ENCODE measurements around the gene POFUT1.
"Not testable (repeated sequence)": the region's sequence is repeated elsewhere in the genome, so short reads cannot be mapped to it uniquely, and the experiment has no call there.

POFUT1 gene

DNA sequence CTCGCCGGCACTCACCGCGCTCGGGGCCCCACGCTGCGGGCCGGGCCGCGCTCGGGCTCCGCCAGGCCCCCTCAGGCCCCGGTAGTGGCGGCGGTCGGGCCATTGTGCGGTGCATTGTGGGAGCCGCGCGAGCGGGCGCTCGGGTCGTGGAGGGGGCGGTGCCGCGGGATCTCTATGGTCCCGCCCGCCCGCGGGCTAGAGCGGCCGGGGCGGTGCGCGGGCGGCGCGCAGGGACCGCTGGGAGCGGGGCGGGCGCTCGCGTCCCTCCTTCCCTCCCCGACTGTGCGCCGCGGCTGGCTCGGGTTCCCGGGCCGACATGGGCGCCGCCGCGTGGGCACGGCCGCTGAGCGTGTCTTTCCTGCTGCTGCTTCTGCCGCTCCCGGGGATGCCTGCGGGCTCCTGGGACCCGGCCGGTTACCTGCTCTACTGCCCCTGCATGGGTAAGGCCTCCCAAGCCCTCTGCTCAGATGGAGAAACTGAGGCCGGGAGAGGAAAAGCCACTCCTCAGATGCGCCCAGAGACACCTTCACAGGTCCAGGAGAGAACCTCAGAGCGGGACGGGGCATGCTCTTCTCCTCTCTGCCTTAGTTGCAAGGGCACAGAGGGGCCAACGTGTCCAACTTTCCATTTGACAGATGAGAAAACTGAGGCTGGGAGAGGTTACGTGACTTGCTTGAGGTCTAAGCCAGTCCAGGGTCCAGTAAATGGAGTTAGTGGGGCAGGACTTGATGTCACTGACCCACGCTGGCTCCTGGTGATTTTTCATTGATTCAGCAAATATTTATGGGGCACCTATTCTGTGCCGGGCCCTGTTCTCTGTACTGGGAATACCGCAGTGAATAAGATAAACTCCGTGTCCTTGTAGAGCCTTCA lies at the start of gene POFUT1, which contains the start of gene PLAGL2:
Gene POFUT1 (plus strand): TSS at position 255 of the 873 bp plus-strand sequence. CDS start 62 bp downstream, at position 317.
Gene PLAGL2 (minus strand): TSS at position 118 of the 873 bp plus-strand sequence. CDS start 5,565 bp downstream, outside the sequence.
- in situ Hi-C loops (cut with MboI; ENCODE audit: low sequenced_read_pairs): no loop called here

DNA sequence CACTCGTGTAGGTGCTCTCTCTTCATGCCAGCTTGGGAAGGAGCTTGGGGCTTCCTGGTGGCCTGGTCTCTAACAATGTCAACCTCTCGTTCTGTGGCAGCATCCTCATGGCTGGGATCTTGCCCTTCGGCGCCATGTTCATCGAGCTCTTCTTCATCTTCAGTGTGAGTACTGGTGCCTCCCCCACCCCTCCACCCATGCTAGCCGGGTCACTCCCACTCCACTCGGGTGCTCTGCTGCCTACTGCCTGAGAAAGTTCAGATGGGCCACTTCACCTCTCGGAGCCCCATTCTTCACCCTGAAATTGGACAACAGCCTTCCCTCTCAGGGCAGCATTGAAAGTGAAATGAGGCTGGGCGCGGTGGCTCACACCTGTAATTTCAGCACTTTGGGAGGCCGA lies 49.3 kb upstream of the POFUT1 start:
- in situ Hi-C loops (cut with MboI; ENCODE audit: low sequenced_read_pairs): no loop called here

DNA sequence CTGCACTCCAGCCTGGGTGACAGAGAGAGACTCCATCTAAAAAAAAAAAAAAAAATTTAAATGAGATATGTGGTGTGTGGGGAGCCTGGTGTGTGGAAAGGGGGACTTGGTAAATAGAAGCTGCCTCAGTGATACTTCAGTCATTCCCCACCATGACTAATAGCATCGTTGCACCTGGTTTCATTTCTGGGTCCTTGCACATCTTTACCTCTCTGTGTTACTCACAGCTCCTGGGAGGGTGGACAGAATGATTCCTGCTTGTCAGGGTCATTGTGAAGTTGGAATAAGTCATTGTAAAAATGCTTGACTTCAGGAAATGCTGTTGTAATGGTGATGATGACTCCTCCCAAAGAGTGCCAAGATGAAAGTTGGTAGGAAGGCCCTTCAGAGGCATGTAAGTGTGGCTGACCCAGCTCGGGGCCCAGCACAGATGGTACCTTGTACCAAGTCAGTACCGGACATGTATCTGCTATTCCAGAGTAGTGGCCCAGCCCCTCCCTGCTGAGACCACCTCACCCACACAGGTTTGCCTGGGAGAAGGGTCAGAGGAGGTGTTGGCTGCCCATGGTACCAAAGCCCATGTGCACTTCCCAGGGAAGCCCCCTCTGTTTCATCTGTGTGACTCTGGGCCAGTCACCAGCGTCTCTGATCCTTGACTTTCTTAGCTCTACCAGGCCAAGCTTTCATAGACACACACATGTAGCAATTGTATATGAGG lies 48.6 kb upstream of the POFUT1 start:
- in situ Hi-C loops (cut with MboI; ENCODE audit: low sequenced_read_pairs): no loop called here

DNA sequence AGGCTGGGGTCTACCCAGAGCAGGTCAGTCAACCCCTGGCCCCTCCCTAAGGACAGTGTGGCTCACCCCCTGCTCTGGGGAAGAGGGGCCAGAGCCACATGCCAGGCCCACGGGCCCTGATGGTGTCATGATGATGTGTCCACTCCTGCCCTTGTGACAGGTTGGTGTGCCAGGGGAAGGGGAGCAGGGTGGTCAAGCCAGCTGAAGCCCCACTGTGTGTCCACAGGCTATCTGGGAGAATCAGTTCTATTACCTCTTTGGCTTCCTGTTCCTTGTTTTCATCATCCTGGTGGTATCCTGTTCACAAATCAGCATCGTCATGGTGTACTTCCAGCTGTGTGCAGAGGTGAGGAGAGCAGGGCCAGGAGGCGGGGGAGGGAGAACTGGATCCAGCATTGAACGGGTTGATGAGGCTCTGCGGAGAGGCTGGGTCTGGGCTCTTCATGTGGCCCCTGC lies 47.9 kb upstream of the POFUT1 start:
- in situ Hi-C loops (cut with MboI; ENCODE audit: low sequenced_read_pairs): no loop called here

DNA sequence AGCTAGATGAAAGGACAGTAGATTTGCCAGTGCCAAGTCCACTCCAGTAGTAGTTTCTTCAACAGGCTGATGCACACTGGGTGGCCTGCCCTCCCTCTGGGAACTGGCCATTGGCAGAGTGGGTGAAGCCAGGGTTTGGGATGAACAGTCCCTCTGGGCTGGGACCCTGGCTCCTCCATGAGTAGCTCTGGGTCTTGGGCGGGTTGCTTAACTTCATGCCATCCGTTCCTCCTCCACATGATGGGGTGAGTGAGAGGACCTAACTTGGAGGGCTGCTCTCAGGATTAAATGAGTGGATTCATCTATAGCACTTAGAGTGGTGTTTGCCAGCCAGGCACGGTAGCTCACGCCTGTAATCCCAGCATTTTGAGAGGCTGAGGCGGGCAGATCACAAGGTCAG lies 47.3 kb upstream of the POFUT1 start:
- in situ Hi-C loops (cut with MboI; ENCODE audit: low sequenced_read_pairs): no loop called here

DNA sequence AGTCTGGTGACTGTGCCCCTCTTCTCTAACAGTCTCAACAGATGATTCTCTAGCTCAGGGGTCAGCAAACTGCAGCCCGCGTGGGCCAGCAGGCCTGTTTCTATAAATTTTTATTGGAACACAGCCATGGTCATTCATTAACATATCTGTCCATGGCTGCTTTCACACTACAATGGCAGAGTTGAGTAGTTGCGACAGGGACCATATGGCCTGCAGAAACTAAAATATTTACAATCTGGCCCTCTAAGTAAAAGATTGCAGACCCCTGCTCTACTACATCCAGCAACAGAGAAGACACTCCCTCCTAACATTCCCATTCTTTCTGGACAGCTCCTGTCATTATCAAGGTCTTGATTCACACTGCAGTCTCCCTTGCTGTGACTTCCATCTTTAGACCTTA lies 45.3 kb upstream of the POFUT1 start:
- in situ Hi-C loops (cut with MboI; ENCODE audit: low sequenced_read_pairs): no loop called here

DNA sequence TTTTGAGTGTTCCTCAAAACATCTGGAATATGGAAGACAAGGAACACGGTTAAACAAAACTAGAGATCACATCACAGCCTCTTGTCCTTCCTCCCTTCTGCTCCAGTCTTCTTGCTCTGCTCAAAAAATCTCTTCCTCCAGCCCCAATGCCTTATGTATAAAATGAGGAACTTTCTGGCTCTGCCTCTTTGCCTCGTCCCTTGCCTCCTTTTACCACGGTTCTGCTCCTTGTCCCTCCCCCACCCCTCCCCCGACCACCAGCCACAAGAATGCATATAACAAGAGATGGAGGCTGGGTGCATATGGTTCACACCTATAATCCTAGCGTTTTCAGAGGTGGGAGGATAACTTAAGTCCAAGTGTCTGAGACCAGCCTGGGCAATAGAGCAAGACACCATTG lies 43.7 kb upstream of the POFUT1 start:
- in situ Hi-C loops (cut with MboI; ENCODE audit: low sequenced_read_pairs): no loop called here

DNA sequence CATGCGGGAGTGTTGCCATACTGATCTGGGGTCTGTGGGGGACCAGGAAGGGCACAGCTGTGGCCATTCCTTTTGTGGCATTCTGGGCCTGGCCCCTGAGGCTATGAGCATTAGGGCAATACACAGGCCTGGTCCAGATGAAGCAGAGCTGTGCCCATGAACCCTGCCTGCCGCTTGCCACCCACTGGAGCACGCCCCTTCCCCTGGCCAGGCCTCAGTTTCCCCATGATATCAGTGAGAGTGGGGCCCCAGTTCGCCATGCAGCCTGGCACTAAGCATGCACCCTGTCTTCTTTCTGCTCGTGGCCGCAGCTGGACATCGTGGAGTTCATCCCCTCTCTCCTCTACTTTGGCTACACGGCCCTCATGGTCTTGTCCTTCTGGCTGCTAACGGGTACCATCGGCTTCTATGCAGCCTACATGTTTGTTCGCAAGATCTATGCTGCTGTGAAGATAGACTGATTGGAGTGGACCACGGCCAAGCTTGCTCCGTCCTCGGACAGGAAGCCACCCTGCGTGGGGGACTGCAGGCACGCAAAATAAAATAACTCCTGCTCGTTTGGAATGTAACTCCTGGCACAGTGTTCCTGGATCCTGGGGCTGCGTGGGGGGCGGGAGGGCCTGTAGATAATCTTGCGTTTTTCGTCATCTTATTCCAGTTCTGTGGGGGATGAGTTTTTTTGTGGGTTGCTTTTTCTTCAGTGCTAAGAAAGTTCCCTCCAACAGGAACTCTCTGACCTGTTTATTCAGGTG lies 42.5 kb upstream of the POFUT1 start:
- in situ Hi-C loops (cut with MboI; ENCODE audit: low sequenced_read_pairs): no loop called here

DNA sequence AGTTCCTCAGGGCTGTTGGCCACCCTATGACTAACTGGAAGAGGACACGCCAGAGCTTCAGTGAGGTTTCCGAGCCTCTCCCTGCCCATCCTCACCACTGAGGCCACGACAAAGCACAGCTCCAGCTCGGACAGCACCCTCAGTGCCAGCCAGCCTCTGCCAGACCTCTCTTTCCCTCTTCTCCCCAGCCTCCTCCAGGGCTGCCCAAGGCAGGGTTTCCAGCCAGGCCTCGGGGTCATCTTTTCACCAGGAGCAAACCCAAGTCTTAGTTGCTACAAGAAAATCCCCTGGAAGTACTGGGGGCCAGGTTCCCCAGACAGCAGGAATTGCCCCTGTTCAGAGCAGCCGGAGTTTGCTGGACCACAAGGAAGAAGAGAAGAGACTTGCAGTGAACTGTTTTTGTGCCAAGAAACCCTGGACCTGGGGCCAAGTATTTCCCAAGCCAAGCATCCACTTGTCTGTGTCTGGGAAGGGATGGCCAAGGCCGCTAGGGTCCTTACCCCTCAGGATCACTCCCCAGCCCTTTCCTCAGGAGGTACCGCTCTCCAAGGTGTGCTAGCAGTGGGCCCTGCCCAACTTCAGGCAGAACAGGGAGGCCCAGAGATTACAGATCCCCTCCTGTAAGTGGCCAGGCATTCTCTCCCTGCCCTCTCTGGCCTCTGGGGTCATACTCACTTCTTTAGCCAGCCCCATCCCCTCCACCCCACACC lies 41.7 kb upstream of the POFUT1 start:
- in situ Hi-C loops (cut with MboI; ENCODE audit: low sequenced_read_pairs): no loop called here

DNA sequence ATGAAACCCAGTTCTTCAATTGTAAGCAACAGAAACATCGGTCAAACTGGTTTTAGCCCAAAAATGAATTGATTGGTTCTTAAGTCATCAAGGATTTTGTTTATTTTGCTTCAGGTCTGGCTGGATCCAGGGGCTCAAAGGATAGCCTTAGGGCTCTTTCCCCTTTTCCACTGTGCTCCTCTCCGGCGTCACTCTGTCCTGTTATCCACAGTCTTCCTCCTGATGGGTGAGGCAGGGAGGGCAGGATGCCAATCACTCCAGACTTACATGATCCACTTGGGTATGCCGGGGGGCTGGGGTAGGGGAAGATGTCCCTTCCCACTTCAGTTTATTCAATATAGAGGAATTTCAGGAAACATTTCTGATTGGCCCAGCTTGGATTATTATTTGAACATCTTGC lies 40.1 kb upstream of the POFUT1 start:
- in situ Hi-C loops (cut with MboI; ENCODE audit: low sequenced_read_pairs): no loop called here

DNA sequence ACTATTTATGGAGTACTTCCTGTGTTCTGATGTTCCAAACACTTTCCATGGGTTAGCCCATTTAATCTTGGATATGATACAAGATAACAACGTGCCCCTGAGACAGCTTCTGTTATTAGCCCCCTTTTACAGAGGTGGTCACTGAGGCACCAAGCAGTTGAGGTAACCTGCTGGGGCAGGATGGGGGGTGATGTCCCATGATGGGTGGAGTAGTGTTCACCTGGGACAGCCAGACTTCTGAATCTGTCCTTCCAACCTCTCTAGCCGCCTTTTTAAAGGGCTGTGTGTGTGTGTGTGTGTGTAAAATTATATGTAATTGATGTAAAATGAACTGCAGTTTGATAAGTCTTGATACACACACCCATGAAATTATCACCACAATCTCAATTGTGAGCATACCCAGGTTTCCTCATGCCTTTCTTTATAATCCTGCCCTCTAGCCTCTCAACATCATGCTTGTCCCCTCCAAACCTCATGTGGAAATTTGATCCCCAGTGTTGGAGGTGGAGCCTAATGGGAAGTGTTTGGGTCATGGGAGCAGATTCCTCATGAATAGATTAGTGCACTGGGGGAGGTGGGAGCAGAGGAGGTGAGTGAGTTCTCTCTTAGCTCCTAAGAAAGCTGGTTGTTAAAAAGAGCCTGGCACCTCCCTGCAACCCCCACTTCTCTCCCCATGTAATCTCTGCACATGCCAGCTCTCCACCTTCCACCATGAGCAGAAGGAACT lies 39.3 kb upstream of the POFUT1 start:
- in situ Hi-C loops (cut with MboI; ENCODE audit: low sequenced_read_pairs): no loop called here

DNA sequence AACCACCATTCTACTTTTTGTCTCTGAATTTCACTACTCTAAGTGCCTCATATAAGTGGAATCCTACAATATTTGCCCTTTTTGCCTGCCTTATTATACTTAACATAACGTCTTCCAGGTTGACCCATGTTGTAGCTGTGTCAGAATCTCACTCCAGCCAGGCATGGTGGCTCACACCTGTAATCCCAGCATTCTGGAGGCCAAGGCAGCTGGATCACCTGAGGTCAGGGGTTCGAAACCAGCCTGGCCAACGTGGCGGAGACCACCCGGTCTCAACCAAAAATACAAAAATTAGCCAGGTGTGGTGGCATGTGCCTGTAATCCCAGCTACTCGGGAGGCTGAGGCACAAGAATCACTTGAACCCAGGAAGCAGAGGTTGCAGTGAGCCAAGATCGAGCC lies 30.0 kb upstream of the POFUT1 start:
- in situ Hi-C loops (cut with MboI; ENCODE audit: low sequenced_read_pairs): not testable (repeated sequence)

DNA sequence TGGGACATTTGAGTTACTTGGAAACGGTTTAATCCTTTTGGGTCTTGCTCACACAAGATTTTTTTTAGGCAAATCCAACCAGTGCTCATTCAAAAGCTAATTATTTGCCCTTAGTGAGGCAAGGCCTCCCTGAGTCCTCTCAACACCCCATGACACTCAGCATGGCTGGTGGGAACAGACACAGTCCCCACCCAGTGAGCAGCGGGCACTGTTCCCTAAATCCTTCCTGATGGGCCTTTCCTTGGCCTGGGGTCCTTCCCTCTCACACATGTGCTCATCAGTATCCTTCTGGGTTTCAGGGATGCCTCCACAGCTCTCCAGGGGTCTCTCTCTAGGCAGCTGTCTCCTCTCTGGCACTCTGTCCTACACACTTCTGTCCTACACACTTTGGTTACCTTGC lies 28.2 kb upstream of the POFUT1 start:
- in situ Hi-C loops (cut with MboI; ENCODE audit: low sequenced_read_pairs): no loop called here

DNA sequence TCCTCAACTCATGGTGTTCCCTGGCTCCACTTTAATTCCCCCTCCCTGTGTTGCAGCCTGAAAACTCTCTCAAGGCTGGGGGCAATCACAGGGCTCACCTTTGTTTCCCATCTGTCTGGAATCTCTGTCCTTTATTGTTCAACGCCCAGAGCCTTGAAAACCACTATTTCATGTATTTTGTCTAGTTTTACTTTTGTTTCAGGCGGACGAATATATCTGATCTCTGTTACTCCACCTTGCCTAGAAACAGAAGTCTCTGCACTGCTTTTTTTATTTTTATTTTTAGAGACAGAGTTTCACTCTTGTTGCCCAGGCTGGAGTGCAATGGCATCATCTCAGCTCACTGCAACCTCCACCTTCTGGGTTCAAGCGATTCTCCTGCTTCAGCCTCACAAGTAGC lies 27.7 kb upstream of the POFUT1 start:
- in situ Hi-C loops (cut with MboI; ENCODE audit: low sequenced_read_pairs): no loop called here

DNA sequence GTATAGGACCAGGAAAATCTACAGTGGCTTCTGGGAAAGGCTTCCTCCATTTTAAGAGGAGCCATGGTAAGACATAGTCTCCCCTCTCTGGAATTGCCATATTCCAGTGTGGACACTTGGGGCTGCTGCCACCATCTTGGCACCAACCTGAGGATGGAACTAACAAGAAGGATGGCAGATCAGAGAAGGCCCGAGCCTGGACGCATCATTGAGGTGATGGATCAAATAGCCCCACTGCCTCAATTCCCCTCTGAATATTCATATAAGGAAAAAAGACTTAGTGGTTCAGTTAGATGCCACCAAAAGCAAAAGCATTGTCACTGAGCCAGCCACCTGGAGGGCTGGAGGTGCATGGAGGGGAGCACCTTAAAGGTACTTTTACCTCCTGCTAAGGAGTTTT lies 26.1 kb upstream of the POFUT1 start:
- in situ Hi-C loops (cut with MboI; ENCODE audit: low sequenced_read_pairs): no loop called here

DNA sequence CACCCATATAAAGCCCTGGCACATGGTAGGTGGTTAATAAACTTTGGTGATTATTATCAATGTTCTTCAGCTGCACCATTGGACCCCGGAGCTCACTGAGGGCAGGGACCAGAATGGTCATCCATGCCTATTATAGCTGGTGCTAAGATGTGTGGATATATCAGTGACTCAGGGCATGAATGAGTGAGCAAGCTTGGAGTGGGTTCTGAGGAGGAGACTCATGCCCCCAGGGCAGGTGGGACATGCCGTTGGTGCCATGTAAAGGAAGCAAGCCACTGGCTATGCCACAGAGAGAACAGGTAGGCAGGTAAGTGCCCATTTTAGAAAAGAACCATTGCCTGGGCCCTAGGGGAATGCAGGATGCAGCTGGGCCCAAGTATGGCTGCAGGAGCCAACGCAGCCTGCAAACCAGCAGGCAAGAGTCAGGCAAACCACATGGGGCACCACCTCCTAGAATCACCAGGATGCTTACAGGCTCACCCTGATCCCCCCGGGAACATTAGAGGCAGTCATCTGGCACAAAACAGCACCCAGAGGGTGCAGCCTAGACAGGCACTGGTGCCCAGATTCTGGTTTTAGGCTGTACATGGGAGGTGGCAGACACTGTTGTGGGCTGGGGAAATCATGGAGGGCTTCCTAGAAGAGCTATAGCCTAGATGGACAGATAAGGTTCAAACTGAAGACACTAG lies 23.6 kb upstream of the POFUT1 start:
- in situ Hi-C loops (cut with MboI; ENCODE audit: low sequenced_read_pairs): no loop called here

DNA sequence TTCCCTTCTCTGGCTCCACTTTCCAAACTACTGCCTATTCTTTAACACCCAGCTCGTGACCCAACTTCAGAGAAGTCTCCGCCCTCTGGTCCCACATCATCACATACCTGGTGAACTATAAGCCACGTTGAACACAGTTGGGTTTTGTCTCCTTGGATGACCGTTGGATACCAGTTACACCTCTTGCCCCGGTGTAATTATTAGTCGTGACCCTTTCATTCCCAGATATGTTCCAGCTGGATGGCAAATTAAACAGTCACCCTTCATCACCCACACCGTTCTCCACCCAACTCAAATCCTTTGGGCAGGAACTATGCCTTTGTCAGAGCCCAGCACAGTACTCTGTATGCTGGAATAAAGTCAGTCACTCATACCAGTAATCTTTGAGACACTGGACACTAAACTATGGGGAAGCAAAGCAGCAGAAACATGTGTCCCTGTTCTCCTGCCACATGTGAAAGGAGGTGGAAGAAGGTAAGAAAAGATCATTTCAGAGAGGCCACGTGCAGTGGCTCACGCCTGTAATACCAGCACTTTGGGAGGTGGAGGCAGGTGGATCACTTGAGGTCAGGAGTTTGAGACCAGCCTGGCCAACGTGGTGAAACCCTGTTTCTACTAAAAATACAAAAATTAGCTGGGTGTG lies 22.6 kb upstream of the POFUT1 start:
- in situ Hi-C loops (cut with MboI; ENCODE audit: low sequenced_read_pairs): no loop called here

DNA sequence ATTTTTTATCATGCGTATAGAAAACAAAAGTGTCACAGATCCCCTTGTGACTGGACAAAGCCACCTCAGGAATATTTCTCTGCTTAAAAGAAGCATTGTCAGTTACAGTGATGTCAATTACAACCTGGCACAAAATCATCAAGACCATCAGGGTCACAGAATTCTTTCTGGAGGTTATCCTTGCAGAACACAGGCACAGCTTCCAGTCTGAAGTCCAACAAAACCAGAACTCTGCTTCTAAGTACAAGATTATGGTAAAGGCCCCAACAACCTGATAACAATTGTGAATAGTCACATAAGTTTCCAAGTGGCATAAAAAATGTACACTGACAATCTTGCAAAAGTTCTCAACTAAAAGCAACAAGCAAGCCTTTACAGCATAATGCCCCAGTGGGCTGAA lies 21.2 kb upstream of the POFUT1 start:
- in situ Hi-C loops (cut with MboI; ENCODE audit: low sequenced_read_pairs): no loop called here
